Measurements from ENCODE around the gene ACER1.
"Not testable (repeated sequence)": the region's sequence is repeated elsewhere in the genome, so short reads cannot be mapped to it uniquely, and the experiment has no call there.

DNA sequence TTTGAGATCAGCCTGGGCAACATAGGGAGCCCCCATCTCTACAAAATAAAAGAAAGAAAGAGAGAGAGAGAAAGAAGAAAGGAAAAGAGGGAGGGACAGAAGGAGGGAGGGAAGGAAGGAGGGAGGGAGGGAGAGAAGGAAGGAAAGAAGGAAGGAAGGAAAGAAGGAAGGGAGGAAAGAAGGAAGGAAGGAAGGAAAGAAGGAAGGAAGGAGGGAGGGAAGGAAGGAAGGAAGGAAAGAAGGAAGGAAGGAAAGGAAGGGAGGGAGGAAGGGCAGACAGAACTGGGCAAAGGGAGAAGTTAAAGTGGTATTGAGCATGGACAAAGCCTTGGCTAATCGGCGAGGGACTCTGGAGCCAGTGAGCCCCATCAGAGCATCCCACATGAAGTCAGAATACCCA lies 15.9 kb upstream of the ACER1 start:
- TF ChIP-seq POLR2A (IDR thresholded peaks at IDR 0.05; ENCODE audit: low read depth, low read length); POLR2AphosphoS2 (IDR thresholded peaks at IDR 0.05; ENCODE audit: low read depth, low read length); CEBPB (IDR thresholded peaks at IDR 0.05; ENCODE audit: borderline replicate concordance in 1 of 2, low read depth in 2 of 2, low read length in 2 of 2); POLR2AphosphoS5 (IDR thresholded peaks at IDR 0.05; ENCODE audit: low read length); SRF (IDR thresholded peaks at IDR 0.05; ENCODE audit: low read depth in 2 of 2, low read length in 2 of 2); TCF12 (IDR thresholded peaks at IDR 0.05; ENCODE audit: low read depth, low read length); EZH2 (IDR thresholded peaks at IDR 0.05; ENCODE audit: borderline replicate concordance, control insufficient read depth, low read depth, low read length); ZNF217 (IDR thresholded peaks at IDR 0.05); SIN3A (IDR thresholded peaks at IDR 0.05; ENCODE audit: low read depth, low read length): not testable (repeated sequence)
- TF ChIP-seq, protein P1, sequence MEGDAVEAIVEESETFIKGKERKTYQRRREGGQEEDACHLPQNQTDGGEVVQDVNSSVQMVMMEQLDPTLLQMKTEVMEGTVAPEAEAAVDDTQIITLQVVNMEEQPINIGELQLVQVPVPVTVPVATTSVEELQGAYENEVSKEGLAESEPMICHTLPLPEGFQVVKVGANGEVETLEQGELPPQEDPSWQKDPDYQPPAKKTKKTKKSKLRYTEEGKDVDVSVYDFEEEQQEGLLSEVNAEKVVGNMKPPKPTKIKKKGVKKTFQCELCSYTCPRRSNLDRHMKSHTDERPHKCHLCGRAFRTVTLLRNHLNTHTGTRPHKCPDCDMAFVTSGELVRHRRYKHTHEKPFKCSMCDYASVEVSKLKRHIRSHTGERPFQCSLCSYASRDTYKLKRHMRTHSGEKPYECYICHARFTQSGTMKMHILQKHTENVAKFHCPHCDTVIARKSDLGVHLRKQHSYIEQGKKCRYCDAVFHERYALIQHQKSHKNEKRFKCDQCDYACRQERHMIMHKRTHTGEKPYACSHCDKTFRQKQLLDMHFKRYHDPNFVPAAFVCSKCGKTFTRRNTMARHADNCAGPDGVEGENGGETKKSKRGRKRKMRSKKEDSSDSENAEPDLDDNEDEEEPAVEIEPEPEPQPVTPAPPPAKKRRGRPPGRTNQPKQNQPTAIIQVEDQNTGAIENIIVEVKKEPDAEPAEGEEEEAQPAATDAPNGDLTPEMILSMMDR (IDR thresholded peaks at IDR 0.05 in 2 of 3, conservative IDR thresholded peaks at IDR 0.05 in 1 of 3; ENCODE audit: control insufficient read depth in 2 of 3, extremely low read depth in 1 of 3, insufficient read depth in 1 of 3, low read depth in 3 of 3, low read length in 3 of 3) = not testable (repeated sequence)
- TF ChIP-seq, protein P2, sequence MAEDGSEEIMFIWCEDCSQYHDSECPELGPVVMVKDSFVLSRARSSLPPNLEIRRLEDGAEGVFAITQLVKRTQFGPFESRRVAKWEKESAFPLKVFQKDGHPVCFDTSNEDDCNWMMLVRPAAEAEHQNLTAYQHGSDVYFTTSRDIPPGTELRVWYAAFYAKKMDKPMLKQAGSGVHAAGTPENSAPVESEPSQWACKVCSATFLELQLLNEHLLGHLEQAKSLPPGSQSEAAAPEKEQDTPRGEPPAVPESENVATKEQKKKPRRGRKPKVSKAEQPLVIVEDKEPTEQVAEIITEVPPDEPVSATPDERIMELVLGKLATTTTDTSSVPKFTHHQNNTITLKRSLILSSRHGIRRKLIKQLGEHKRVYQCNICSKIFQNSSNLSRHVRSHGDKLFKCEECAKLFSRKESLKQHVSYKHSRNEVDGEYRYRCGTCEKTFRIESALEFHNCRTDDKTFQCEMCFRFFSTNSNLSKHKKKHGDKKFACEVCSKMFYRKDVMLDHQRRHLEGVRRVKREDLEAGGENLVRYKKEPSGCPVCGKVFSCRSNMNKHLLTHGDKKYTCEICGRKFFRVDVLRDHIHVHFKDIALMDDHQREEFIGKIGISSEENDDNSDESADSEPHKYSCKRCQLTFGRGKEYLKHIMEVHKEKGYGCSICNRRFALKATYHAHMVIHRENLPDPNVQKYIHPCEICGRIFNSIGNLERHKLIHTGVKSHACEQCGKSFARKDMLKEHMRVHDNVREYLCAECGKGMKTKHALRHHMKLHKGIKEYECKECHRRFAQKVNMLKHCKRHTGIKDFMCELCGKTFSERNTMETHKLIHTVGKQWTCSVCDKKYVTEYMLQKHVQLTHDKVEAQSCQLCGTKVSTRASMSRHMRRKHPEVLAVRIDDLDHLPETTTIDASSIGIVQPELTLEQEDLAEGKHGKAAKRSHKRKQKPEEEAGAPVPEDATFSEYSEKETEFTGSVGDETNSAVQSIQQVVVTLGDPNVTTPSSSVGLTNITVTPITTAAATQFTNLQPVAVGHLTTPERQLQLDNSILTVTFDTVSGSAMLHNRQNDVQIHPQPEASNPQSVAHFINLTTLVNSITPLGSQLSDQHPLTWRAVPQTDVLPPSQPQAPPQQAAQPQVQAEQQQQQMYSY (CRISPR knock-in tag; IDR thresholded peaks at IDR 0.05) = not testable (repeated sequence)
- TF ChIP-seq, protein P3, sequence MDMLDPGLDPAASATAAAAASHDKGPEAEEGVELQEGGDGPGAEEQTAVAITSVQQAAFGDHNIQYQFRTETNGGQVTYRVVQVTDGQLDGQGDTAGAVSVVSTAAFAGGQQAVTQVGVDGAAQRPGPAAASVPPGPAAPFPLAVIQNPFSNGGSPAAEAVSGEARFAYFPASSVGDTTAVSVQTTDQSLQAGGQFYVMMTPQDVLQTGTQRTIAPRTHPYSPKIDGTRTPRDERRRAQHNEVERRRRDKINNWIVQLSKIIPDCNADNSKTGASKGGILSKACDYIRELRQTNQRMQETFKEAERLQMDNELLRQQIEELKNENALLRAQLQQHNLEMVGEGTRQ (IDR thresholded peaks at IDR 0.05; ENCODE audit: borderline replicate concordance, low read depth, low read length) = not testable (repeated sequence)
- TF ChIP-seq, protein P4, sequence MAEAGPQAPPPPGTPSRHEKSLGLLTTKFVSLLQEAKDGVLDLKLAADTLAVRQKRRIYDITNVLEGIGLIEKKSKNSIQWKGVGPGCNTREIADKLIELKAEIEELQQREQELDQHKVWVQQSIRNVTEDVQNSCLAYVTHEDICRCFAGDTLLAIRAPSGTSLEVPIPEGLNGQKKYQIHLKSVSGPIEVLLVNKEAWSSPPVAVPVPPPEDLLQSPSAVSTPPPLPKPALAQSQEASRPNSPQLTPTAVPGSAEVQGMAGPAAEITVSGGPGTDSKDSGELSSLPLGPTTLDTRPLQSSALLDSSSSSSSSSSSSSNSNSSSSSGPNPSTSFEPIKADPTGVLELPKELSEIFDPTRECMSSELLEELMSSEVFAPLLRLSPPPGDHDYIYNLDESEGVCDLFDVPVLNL (IDR thresholded peaks at IDR 0.05; ENCODE audit: low read depth, low read length) = not testable (repeated sequence)
